ENCODE data around the gene SLC25A41.

SLC25A41 gene

GRCh38 chr19:6433663-6434062, at the start of gene SLC25A41:
SLC25A41 (minus strand) TSS chr19:6433763; CDS start chr19:6433693, 70 bp downstream.
- H3K4me3 ChIP-seq (ENCODE audit: low read length), result no peak within 1 kb of the TSS
- TF ChIP-seq ZNF274 (IDR thresholded peaks at IDR 0.05; ENCODE audit: low read depth, low read length), result no peak

- H3K4me3 ChIP-seq (ENCODE audit: low read length), result no peak overlapping the region
- no peak for TF ChIP-seq ZNF274 (IDR thresholded peaks at IDR 0.05; ENCODE audit: low read depth, low read length)
Observed at GRCh38 chr19:6483235-6483634, 49.7 kb upstream of the SLC25A41 start.

GRCh38 chr19:6482343-6482686, 48.8 kb upstream of the SLC25A41 start:
- no peak overlapping the region for H3K4me3 ChIP-seq (ENCODE audit: low read length)

GRCh38 chr19:6481541-6482342, 48.2 kb upstream of the SLC25A41 start, which contains the start of gene DENND1C:
DENND1C (minus strand) TSS chr19:6481787; CDS start chr19:6481695, 92 bp downstream.
- H3K4me3 ChIP-seq (ENCODE audit: low read length), result peak within 1 kb of the TSS; percentile 82
- no peak for TF ChIP-seq ZNF274 (IDR thresholded peaks at IDR 0.05; ENCODE audit: low read depth, low read length)

More at GRCh38 chr19:6482343-6482686, 48.8 kb upstream of the SLC25A41 start:
- TF ChIP-seq ZNF274 (IDR thresholded peaks at IDR 0.05; ENCODE audit: low read depth, low read length), result no peak

GRCh38 chr19:6480848-6481415, 47.4 kb upstream of the SLC25A41 start:
- peak overlapping the region; percentile 82 for H3K4me3 ChIP-seq (ENCODE audit: low read length)
- no peak for TF ChIP-seq ZNF274 (IDR thresholded peaks at IDR 0.05; ENCODE audit: low read depth, low read length)

GRCh38 chr19:6479836-6480398, 46.4 kb upstream of the SLC25A41 start:
- H3K4me3 ChIP-seq (ENCODE audit: low read length), result no peak overlapping the region
- TF ChIP-seq ZNF274 (IDR thresholded peaks at IDR 0.05; ENCODE audit: low read depth, low read length), result no peak

- H3K4me3 ChIP-seq (ENCODE audit: low read length), result no peak overlapping the region
- no peak for TF ChIP-seq ZNF274 (IDR thresholded peaks at IDR 0.05; ENCODE audit: low read depth, low read length)
Observed at GRCh38 chr19:6478815-6479214, 45.3 kb upstream of the SLC25A41 start.

- TF ChIP-seq ZNF274 (IDR thresholded peaks at IDR 0.05; ENCODE audit: low read depth, low read length), result no peak
- no peak overlapping the region for H3K4me3 ChIP-seq (ENCODE audit: low read length)
Observed at GRCh38 chr19:6476896-6477431, 43.4 kb upstream of the SLC25A41 start.

GRCh38 chr19:6476155-6476895, 42.8 kb upstream of the SLC25A41 start:
- no peak for TF ChIP-seq ZNF274 (IDR thresholded peaks at IDR 0.05; ENCODE audit: low read depth, low read length)
- H3K4me3 ChIP-seq (ENCODE audit: low read length), result no peak overlapping the region

- no peak overlapping the region for H3K4me3 ChIP-seq (ENCODE audit: low read length)
- no peak for TF ChIP-seq ZNF274 (IDR thresholded peaks at IDR 0.05; ENCODE audit: low read depth, low read length)
Observed at GRCh38 chr19:6475321-6476108, 42.0 kb upstream of the SLC25A41 start.

GRCh38 chr19:6473647-6474046, 40.1 kb upstream of the SLC25A41 start:
- no peak for TF ChIP-seq ZNF274 (IDR thresholded peaks at IDR 0.05; ENCODE audit: low read depth, low read length)
- H3K4me3 ChIP-seq (ENCODE audit: low read length), result no peak overlapping the region

GRCh38 chr19:6472713-6473112, 39.1 kb upstream of the SLC25A41 start:
- no peak overlapping the region for H3K4me3 ChIP-seq (ENCODE audit: low read length)
- TF ChIP-seq ZNF274 (IDR thresholded peaks at IDR 0.05; ENCODE audit: low read depth, low read length), result no peak

- no peak for TF ChIP-seq ZNF274 (IDR thresholded peaks at IDR 0.05; ENCODE audit: low read depth, low read length)
- H3K4me3 ChIP-seq (ENCODE audit: low read length), result no peak overlapping the region
Observed at GRCh38 chr19:6471076-6471475, 37.5 kb upstream of the SLC25A41 start.

All from GM08714 (cell line).